ENCODE data around the gene IGF2BP2. TPM values are rescaled to one million over a fixed set of nuclear protein-coding genes. Genes with fewer than 3 reads are reported as not detected.

IGF2BP2 gene
- total and polyA plus RNA-seq, 9 of the 15 experiments (the other 6 are each of a cell fraction or from before 2014, with no cell fraction given): 3.2 to 59.6 (median 30.5) TPM

GRCh38 chr3:185825006-185825638 lies at the start of gene IGF2BP2 (continued):
- TF ChIP-seq CCNT2 (IDR thresholded peaks at IDR 0.05; ENCODE audit: borderline replicate concordance, extremely low read depth, insufficient read length, low read depth, low read length) (peak; percentile 27), ZNF3 (CRISPR knock-in tag; IDR thresholded peaks at IDR 0.05) (no peak), NELFE (IDR thresholded peaks at IDR 0.05; ENCODE audit: insufficient read depth, insufficient read length) (no peak), HNRNPLL (IDR thresholded peaks at IDR 0.05; ENCODE audit: low read depth, low read length, poor library complexity, severe bottlenecking) (peak; percentile 57), CXXC5 (CRISPR knock-in tag; IDR thresholded peaks at IDR 0.05) (peak; percentile 25; the same call in 1 of the 2 replicates), FOXJ2 (tag; IDR thresholded peaks at IDR 0.05) (no peak), CHD7 (IDR thresholded peaks at IDR 0.05; ENCODE audit: low read depth, low read length) (no peak), ZBED1 (IDR thresholded peaks at IDR 0.05) (no peak), RAD21 (CRISPR knock-in tag; conservative IDR thresholded peaks at IDR 0.05 in 1 of 2, IDR thresholded peaks at IDR 0.05 in 1 of 2) (peak in 1 of 2 experiments; percentile 15; a peak in 3 of 4 replicates), POLR2H (tag; IDR thresholded peaks at IDR 0.05; ENCODE audit: low read depth) (0 out of 2 replicates have a peak, but pooled peaks have one; percentile 42), HLTF (IDR thresholded peaks at IDR 0.05) (no peak), ZNF512 (tag; IDR thresholded peaks at IDR 0.05) (no peak), VEZF1 (CRISPR knock-in tag; IDR thresholded peaks at IDR 0.05) (peak; percentile 98)
